NOMO-1 (cell line): ENCODE data around the gene APIP.
A peak's percentile ranks its signal among the peaks of the same experiment; 100 is the strongest.

ENCODE experiments used
- DNase-seq, 2 experiments: peaks; one replicate each; lab custom pipeline; 2025; ENCODE audit not compliant: unreplicated experiment in 2 of 2; lab: John Stamatoyannopoulos, UW

Gene APIP

DNA sequence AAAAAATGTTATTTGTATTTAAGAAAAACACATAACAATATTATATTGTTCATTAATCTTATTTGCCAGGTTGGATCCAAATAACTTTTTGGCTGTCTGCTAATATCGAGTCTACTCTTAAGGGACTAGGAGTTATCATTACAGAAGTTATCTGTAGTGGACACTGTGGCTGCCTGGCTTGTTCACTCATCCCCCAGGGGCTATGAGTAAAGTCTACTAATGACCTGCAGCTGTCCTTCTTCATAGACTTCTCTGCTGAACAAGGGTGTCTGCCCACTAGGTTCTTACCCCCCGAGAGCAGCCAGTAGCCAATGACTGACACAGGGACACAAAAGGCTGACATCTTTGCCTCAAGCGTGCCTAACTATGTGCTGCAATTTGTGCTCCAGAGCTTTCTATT lies 69.7 kb downstream of the APIP start:
- no peak for DNase-seq

- DNase-seq, result no peak
Measured at GRCh38 chr11:34844463-34845112, 71.6 kb downstream of the APIP start.

DNA sequence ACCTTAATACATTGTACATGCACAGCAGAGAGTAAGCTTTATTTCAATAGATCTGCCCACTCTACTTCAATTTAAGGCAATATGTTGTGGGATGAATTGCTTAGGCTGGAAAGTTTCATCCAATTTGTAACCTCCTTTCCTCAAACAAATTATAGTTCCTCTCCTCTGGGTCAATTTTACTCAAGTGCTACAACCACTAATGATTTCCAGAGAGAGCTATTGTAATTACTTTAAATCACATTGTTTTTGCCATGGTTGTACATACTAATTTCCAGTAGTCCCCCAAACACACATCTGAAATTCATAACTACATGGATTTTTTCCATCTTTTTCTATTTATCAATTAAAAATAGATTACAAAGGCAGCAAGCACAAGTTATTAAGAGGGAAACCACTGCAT lies 72.9 kb downstream of the APIP start:
- no peak for DNase-seq

DNA sequence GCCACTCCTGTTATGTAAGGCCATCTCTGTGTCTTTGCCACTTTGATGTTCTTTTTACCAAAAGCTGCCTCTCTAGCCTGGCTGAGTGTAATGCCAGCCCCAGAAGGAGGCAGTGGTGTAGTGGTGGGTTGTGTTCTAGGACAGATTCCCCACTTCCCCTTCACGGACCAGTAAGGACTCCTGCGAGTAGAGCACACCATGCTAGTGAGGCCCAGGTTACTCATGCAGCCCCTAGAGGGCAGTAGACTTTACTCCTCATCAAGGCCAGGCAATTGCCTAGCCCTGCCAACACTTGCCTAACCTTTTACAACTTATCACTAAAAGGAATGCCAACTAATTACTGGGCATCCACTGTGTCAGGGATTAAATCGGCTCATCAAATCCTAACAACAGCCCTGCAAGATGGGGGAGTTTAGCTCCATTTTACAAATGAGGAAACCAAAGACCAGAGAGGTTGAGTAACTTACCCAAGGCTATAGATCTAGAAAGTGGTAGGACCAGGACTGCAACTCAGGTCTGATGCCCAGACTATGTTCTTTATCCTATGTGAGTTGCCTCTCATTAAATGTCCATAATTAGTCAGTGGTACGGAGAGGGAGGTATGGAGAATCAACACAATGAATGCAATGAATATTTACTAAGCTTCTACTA lies 75.3 kb downstream of the APIP start:
- DNase-seq, result peak; percentile 56 to 61

- no peak for DNase-seq
Measured at GRCh38 chr11:34839969-34840368, 76.2 kb downstream of the APIP start.

- DNase-seq, result no peak
Measured at GRCh38 chr11:34836958-34837856, 79.0 kb downstream of the APIP start.

DNA sequence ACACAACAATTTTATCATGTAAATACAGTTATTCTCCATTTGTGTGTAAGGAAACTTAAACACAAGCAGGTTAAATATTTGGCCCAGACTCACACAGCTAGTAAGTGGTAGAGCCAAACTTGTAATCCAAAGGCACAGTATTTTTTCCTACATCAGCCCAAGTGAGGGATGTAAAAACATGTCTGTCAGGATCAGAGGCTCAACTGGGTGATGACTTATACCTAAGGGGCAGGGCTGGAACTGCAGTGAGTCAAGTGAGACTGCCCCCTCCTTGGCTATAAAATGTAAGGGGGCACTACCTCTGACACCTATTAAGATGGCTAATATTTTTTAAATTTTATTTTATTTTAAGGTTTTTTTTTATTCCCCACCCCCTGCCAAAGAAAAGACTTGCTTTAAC lies 82.6 kb downstream of the APIP start:
- DNase-seq, result no peak
